Activated CD8-positive, alpha-beta T cell treated with anti-CD3 and anti-CD28 coated beads for 36 hours (primary cell): ENCODE measurements around the gene ISLR2. TPM values are rescaled to one million over a fixed set of nuclear protein-coding genes. Genes with fewer than 3 reads are reported as not detected.

Source experiments
- ATAC-seq: fragments of 200-7000 bp; cut with Tn5 transposase; one replicate; pipeline ENCODE4 v1.10.0; 2021; ENCODE audit warnings: mild to moderate bottlenecking, moderate library complexity
- CTCF ChIA-PET: fragments of 350-600 bp; sonication (Branson Sonifier 250); formaldehyde crosslinking; loops from one replicate; lab custom pipeline; 2021; ENCODE audit warnings: antibody characterized with exemption; lab: Charles Lee
- POLR2A ChIA-PET: fragments of 350-600 bp; sonication (Branson Sonifier 250); formaldehyde crosslinking; loops from one replicate; lab custom pipeline; 2021; ENCODE audit warnings: antibody characterized with exemption; lab: Charles Lee
- DNase-seq: peaks from one replicate; pipeline ENCODE4 v3.0.0-alpha.2; 2020
- H3K27ac Mint-ChIP-seq: one replicate; pipeline ENCODE4 v1.8.0; 2021; ENCODE audit warnings: mild to moderate bottlenecking, mixed read lengths
- H3K27me3 Mint-ChIP-seq: one replicate; pipeline ENCODE4 v1.8.0; 2021; ENCODE audit warnings: mixed read lengths
- H3K36me3 Mint-ChIP-seq: one replicate; pipeline ENCODE4 v1.8.0; 2021; ENCODE audit warnings: low read depth, mixed read lengths
- H3K4me1 Mint-ChIP-seq: one replicate; pipeline ENCODE4 v1.8.0; 2021; ENCODE audit warnings: low read depth, mixed read lengths
- H3K4me3 Mint-ChIP-seq: one replicate; pipeline ENCODE4 v1.8.0; 2021; ENCODE audit warnings: mild to moderate bottlenecking, moderate library complexity, mixed read lengths
- H3K9me3 Mint-ChIP-seq: one replicate; pipeline ENCODE4 v1.8.0; 2021; ENCODE audit warnings: mixed read lengths
- CTCF ChIP-seq: fragments of 200-600 bp; IDR thresholded peaks from one replicate; pipeline ENCODE4 v1.8.0; 2022; ENCODE audit warnings: antibody characterized with exemption, mild to moderate bottlenecking
- intact Hi-C: fragments of 100-400 bp; cut with micrococcal nuclease; formaldehyde crosslinking; loops from one replicate; pipeline ENCODE4 v1.10.0; 2022
- total RNA-seq, 2 experiments: library from RNA; stranded (reverse); gene quantifications; one replicate each; pipeline ENCODE4 v1.2.3, GENCODE V29; 2021

Gene ISLR2
- total RNA-seq, 2 experiments from 2014 or later: not detected

GRCh38 chr15:74179101-74179841, 48.9 kb downstream of the ISLR2 start:
- no peak for ATAC-seq
- Mint-ChIP-seq H3K27ac (no peak overlapping the region), H3K36me3 (no peaks in the 10 kb centered on the region), H3K4me1 (no peaks in the 10 kb centered on the region), H3K27me3 (no peaks in the 10 kb centered on the region), H3K9me3 (no peaks in the 10 kb centered on the region), H3K4me3 (no peak overlapping the region)
- TF ChIP-seq CTCF: no peak
- ChIA-PET CTCF (no interaction called here), POLR2A (no interaction called here)
- intact Hi-C loops: no loop called here
- DNase-seq: no peak

GRCh38 chr15:74179983-74180880, 49.8 kb downstream of the ISLR2 start:
- DNase-seq: no peak
- ChIA-PET CTCF (interaction anchor here (0.5 kb wide), 1 partner anchor 27 kb away, joined by 3 read pairs; no protein-coding TSS in a partner anchor), POLR2A (no interaction called here)
- Mint-ChIP-seq H3K4me1 (no peaks in the 10 kb centered on the region), H3K27ac (no peak overlapping the region), H3K27me3 (no peaks in the 10 kb centered on the region), H3K36me3 (no peaks in the 10 kb centered on the region), H3K9me3 (no peaks in the 10 kb centered on the region), H3K4me3 (no peak overlapping the region)
- intact Hi-C loops: no loop called here
- TF ChIP-seq CTCF: no peak
- no peak for ATAC-seq

GRCh38 chr15:74180881-74181602, 50.7 kb downstream of the ISLR2 start:
- H3K27me3 Mint-ChIP-seq: no peaks in the 10 kb centered on the region
- H3K9me3 Mint-ChIP-seq: no peaks in the 10 kb centered on the region
- no peaks in the 10 kb centered on the region for H3K36me3 Mint-ChIP-seq
- H3K27ac Mint-ChIP-seq: no peak overlapping the region
- intact Hi-C loops: no loop called here
- H3K4me3 Mint-ChIP-seq: no peak overlapping the region
- no peak for TF ChIP-seq CTCF
- H3K4me1 Mint-ChIP-seq: no peaks in the 10 kb centered on the region
- DNase-seq: no peak
- CTCF ChIA-PET: interaction anchor here (0.5 kb wide), 1 partner anchor 28 kb away, joined by 3 read pairs; no protein-coding TSS in a partner anchor
- no peak for ATAC-seq
- POLR2A ChIA-PET: no interaction called here

- POLR2A ChIA-PET: no interaction called here
- Mint-ChIP-seq H3K27ac (no peak overlapping the region), H3K36me3 (no peaks in the 10 kb centered on the region), H3K4me1 (no peaks in the 10 kb centered on the region), H3K27me3 (no peaks in the 10 kb centered on the region), H3K4me3 (no peak overlapping the region), H3K9me3 (no peaks in the 10 kb centered on the region)
- DNase-seq: no peak
- ATAC-seq: no peak
- CTCF ChIA-PET: no interaction called here
- intact Hi-C loops: no loop called here
- no peak for TF ChIP-seq CTCF
Measured at GRCh38 chr15:74182131-74182530, 51.7 kb downstream of the ISLR2 start.
